ENCODE data around the gene H1-8.

The H1-8 gene

DNA sequence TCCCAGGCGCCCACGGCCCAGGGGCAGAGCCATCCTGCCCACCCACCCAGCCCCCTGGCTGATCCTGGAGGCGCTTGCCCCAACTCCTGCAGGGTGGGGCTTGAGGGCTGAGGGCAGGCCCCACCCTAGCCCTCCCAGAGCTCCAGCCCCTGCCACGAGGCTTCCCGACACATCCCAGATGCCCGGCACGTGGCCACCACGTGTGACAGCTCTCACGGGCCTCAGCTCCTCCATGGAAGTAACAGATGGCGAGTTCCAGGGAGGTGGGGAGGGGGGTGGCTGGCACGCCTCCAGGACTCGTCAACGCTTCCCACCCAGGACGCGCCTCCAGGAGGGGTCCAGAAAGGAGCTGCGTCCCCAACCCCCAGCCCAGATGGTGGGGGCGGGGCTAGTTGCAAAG lies 34.4 kb downstream of the H1-8 start:
- no peaks in the 10 kb centered on the region for H3K27me3 ChIP-seq (ENCODE audit: control insufficient read depth in 2 of 2, insufficient read depth in 2 of 2, low read length in 2 of 2)
- H3K4me3 ChIP-seq (ENCODE audit: low read length in 2 of 2): no peak overlapping the region
- peaks cover 3 to 5% of the 10 kb centered on the region in 2 donors for H3K36me3 ChIP-seq (ENCODE audit: control insufficient read depth in 2 of 2, insufficient read depth in 2 of 2, low read length in 2 of 2)
- H3K9ac ChIP-seq (ENCODE audit: low read depth in 1 of 2, low read length in 2 of 2): no peak overlapping the region
- peaks cover 17 to 24% of the 10 kb centered on the region in 2 donors for H3K4me1 ChIP-seq (ENCODE audit: control insufficient read depth in 2 of 2, insufficient read depth in 2 of 2, low read length in 2 of 2)
- peak overlapping the region; percentile 77 to 79 for H3K27ac ChIP-seq (ENCODE audit: low read depth in 2 of 2, low read length in 2 of 2)
- no peaks in the 10 kb centered on the region for H3K9me3 ChIP-seq (ENCODE audit: control insufficient read depth in 2 of 2, low read length in 2 of 2)

DNA sequence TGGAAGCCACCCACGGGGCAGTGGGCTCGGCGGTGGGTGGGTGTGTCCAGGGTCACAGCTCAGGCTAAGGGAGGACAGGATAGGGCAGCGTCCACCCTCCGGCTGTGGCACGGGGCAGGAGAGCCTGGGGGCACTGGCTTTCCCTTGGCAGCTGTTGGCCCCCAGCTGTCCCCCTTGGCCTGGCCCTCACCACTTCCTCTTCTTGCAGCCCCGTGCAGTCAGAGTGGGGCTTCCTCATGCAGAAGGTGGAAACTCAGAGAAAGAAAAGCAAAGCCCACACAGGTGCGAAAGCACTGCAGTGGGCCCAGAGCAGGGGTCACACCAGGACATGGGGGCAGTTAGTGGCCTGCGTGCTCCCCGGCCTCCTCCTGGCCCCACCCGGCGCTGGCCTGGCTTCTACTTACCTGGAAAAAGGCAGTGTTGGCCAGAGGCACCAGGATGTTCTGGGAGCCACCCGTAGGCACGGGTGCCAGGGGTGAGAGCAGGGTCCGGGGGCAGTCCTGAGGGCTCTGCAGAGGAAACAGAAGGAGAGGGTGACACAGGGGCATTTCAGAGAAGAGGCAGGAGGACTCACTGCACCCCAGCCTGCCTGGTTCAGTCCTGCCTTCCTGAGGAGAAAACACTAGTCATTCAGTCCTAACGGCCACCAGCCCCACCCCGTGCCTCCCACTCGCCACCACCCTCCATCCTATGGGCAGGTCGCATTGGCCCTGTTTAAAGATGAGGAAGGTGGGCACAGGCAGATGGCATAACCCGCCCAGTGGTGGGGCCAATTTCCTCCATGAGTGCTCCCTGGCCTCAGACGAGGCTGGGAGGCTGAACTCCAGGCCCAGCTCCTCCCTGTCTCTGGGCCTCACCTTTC lies 35.2 kb downstream of the H1-8 start:
- peak overlapping the region in 1 of 2 donors; percentile 18 for H3K9ac ChIP-seq (ENCODE audit: low read depth in 1 of 2, low read length in 2 of 2)
- H3K4me1 ChIP-seq (ENCODE audit: control insufficient read depth in 2 of 2, insufficient read depth in 2 of 2, low read length in 2 of 2): peaks cover 17 to 24% of the 10 kb centered on the region in 2 donors
- H3K27ac ChIP-seq (ENCODE audit: low read depth in 2 of 2, low read length in 2 of 2): peak overlapping the region; percentile 34 to 77
- no peaks in the 10 kb centered on the region for H3K27me3 ChIP-seq (ENCODE audit: control insufficient read depth in 2 of 2, insufficient read depth in 2 of 2, low read length in 2 of 2)
- no peaks in the 10 kb centered on the region for H3K9me3 ChIP-seq (ENCODE audit: control insufficient read depth in 2 of 2, low read length in 2 of 2)
- H3K36me3 ChIP-seq (ENCODE audit: control insufficient read depth in 2 of 2, insufficient read depth in 2 of 2, low read length in 2 of 2): peaks cover 3 to 4% of the 10 kb centered on the region in 2 donors
- no peak overlapping the region for H3K4me3 ChIP-seq (ENCODE audit: low read length in 2 of 2)

DNA sequence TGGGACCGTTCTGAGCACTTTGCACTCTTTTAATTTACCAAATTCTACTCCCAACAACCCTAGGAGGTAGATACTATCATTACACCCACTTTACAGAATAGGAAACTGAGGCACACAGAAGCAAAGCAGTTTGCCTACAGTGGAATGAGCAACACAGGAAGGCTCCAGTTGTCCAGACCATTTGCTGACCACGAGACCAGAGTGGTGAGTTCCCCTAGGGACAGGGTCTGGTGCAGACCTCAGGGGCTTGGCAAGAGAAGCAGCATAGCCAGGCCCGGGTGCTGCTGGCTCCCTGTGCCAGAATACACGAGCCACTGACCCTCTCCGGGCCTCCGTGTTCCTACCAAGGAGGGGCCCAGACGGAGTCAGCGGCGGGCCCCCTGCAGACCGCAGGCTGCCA lies 37.0 kb downstream of the H1-8 start:
- H3K4me3 ChIP-seq (ENCODE audit: low read length in 2 of 2): no peak overlapping the region
- no peaks in the 10 kb centered on the region for H3K9me3 ChIP-seq (ENCODE audit: control insufficient read depth in 2 of 2, low read length in 2 of 2)
- H3K4me1 ChIP-seq (ENCODE audit: control insufficient read depth in 2 of 2, insufficient read depth in 2 of 2, low read length in 2 of 2): peaks cover 17 to 24% of the 10 kb centered on the region in 2 donors
- no peak overlapping the region for H3K9ac ChIP-seq (ENCODE audit: low read depth in 1 of 2, low read length in 2 of 2)
- H3K36me3 ChIP-seq (ENCODE audit: control insufficient read depth in 2 of 2, insufficient read depth in 2 of 2, low read length in 2 of 2): peaks cover under 1 to 6% of the 10 kb centered on the region in 2 donors
- no peaks in the 10 kb centered on the region for H3K27me3 ChIP-seq (ENCODE audit: control insufficient read depth in 2 of 2, insufficient read depth in 2 of 2, low read length in 2 of 2)
- H3K27ac ChIP-seq (ENCODE audit: low read depth in 2 of 2, low read length in 2 of 2): no peak overlapping the region

- Histone ChIP-seq H3K4me1 (ENCODE audit: control insufficient read depth in 2 of 2, insufficient read depth in 2 of 2, low read length in 2 of 2) (peaks cover 10 to 14% of the 10 kb centered on the region in 2 donors), H3K27ac (ENCODE audit: low read depth in 2 of 2, low read length in 2 of 2) (no peak overlapping the region), H3K4me3 (ENCODE audit: low read length in 2 of 2) (no peak overlapping the region), H3K9ac (ENCODE audit: low read depth in 1 of 2, low read length in 2 of 2) (no peak overlapping the region), H3K9me3 (ENCODE audit: control insufficient read depth in 2 of 2, low read length in 2 of 2) (no peaks in the 10 kb centered on the region), H3K27me3 (ENCODE audit: control insufficient read depth in 2 of 2, insufficient read depth in 2 of 2, low read length in 2 of 2) (no peaks in the 10 kb centered on the region), H3K36me3 (ENCODE audit: control insufficient read depth in 2 of 2, insufficient read depth in 2 of 2, low read length in 2 of 2) (peaks cover 0 to 8% of the 10 kb centered on the region in 2 donors)
Observed at GRCh38 chr3:129581623-129582022, 38.6 kb downstream of the H1-8 start.

DNA sequence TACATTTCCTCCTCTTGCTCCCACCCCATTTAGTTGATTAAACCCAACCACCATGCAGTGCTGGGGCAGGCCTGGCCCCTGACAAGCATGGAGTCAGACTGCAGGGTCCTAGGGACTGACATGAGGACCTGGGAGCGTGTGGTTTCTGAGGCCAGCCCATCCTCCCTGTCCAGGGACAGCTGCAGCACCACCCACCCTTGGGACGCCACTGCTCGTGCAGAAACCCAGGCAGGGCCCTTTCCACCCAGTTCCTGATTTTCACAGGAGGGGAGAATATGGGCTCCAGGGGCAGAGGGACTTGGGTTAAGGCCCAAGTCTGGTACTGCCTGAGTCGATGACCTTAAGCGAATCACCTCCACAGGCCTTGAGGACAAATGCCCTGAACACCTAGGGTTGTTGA lies 39.8 kb downstream of the H1-8 start:
- H3K4me1 ChIP-seq (ENCODE audit: control insufficient read depth in 2 of 2, insufficient read depth in 2 of 2, low read length in 2 of 2): peaks cover 2 to 9% of the 10 kb centered on the region in 2 donors
- peaks cover 0 to 8% of the 10 kb centered on the region in 2 donors for H3K36me3 ChIP-seq (ENCODE audit: control insufficient read depth in 2 of 2, insufficient read depth in 2 of 2, low read length in 2 of 2)
- no peak overlapping the region for H3K9ac ChIP-seq (ENCODE audit: low read depth in 1 of 2, low read length in 2 of 2)
- H3K4me3 ChIP-seq (ENCODE audit: low read length in 2 of 2): no peak overlapping the region
- no peaks in the 10 kb centered on the region for H3K9me3 ChIP-seq (ENCODE audit: control insufficient read depth in 2 of 2, low read length in 2 of 2)
- no peaks in the 10 kb centered on the region for H3K27me3 ChIP-seq (ENCODE audit: control insufficient read depth in 2 of 2, insufficient read depth in 2 of 2, low read length in 2 of 2)
- H3K27ac ChIP-seq (ENCODE audit: low read depth in 2 of 2, low read length in 2 of 2): no peak overlapping the region

DNA sequence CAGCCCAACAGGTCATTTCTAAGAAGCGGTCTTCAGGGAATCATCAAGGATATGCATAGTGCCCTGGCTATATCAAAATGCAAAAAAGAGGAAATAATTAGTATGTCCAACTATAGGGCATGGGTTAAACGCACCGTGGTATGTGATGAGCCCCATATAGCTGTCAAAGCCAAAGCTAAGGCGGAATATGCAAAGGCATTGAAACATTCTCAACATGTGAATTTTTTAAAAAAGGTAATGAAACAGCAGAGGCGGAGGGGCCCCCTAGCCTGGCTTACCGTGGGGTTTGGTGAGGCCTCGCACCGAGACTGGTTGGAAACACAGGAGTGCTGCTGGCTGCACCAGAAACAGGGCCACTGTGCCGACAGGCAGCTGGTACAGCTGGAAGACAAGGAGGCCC lies 40.3 kb downstream of the H1-8 start:
- H3K4me1 ChIP-seq (ENCODE audit: control insufficient read depth in 2 of 2, insufficient read depth in 2 of 2, low read length in 2 of 2): peaks cover 0 to 4% of the 10 kb centered on the region in 2 donors
- H3K9me3 ChIP-seq (ENCODE audit: control insufficient read depth in 2 of 2, low read length in 2 of 2): no peaks in the 10 kb centered on the region
- H3K9ac ChIP-seq (ENCODE audit: low read depth in 1 of 2, low read length in 2 of 2): no peak overlapping the region
- no peak overlapping the region for H3K4me3 ChIP-seq (ENCODE audit: low read length in 2 of 2)
- no peak overlapping the region for H3K27ac ChIP-seq (ENCODE audit: low read depth in 2 of 2, low read length in 2 of 2)
- H3K36me3 ChIP-seq (ENCODE audit: control insufficient read depth in 2 of 2, insufficient read depth in 2 of 2, low read length in 2 of 2): peaks cover 0 to 8% of the 10 kb centered on the region in 2 donors
- H3K27me3 ChIP-seq (ENCODE audit: control insufficient read depth in 2 of 2, insufficient read depth in 2 of 2, low read length in 2 of 2): no peaks in the 10 kb centered on the region

DNA sequence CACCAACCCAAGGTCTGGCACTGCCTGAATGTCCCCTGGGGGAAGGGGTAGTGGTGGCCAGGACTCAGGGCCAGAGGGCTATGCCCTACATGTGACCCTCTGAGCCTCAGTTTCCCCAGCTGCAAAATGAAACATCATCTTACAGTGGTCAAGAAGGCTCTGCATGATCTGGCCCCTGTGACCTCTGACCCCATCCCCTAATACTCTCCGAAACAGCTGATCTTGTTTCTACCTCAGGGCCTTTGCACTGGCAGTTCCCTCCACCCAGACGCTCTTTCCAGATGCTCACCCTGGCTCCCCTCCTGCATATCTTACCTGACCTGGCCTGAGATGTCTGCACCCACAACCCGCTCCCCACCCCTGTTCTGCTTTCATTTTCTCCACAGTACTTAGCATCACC lies 41.7 kb downstream of the H1-8 start:
- peaks cover 0 to 3% of the 10 kb centered on the region in 2 donors for H3K4me1 ChIP-seq (ENCODE audit: control insufficient read depth in 2 of 2, insufficient read depth in 2 of 2, low read length in 2 of 2)
- no peak overlapping the region for H3K27ac ChIP-seq (ENCODE audit: low read depth in 2 of 2, low read length in 2 of 2)
- H3K9me3 ChIP-seq (ENCODE audit: control insufficient read depth in 2 of 2, low read length in 2 of 2): no peaks in the 10 kb centered on the region
- H3K4me3 ChIP-seq (ENCODE audit: low read length in 2 of 2): no peak overlapping the region
- H3K9ac ChIP-seq (ENCODE audit: low read depth in 1 of 2, low read length in 2 of 2): no peak overlapping the region
- peaks cover 0 to 8% of the 10 kb centered on the region in 2 donors for H3K36me3 ChIP-seq (ENCODE audit: control insufficient read depth in 2 of 2, insufficient read depth in 2 of 2, low read length in 2 of 2)
- H3K27me3 ChIP-seq (ENCODE audit: control insufficient read depth in 2 of 2, insufficient read depth in 2 of 2, low read length in 2 of 2): no peaks in the 10 kb centered on the region

DNA sequence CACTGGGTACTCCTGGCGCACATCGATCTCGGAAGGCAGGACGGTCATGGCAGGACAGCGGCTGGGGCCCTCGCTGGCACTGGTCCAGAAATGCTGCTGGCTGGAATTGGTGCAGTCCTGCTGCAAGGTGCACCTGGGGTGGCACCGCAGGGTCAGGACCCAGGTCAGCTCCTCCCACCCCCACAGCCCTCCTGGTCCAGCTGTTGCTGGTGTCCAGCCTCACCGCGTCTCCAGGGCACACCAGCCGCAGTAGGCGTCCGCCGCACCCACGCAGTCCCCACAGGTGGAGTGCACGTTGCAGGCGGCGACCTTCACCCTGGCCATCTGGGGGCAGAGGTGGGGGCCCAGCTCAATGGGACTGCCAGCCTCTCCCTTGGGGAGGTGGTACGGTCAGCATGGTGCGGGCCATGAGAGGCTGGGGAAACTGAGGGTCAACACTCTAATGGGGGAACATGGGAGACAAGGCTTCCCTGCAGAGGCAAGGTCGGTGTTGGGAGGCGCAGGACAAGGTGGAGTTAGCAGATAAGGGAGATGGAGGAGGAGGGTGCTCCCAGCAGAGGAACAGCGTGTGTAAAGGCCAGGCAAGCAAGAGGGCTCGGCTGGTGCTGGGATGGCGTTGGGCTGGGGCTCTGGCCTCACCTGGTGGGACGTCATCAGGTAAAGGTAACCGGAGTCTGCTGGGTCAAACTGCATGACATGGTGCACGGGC lies 43.1 kb downstream of the H1-8 start:
- no peak overlapping the region for H3K4me3 ChIP-seq (ENCODE audit: low read length in 2 of 2)
- peaks cover 3 to 4% of the 10 kb centered on the region in 2 donors for H3K4me1 ChIP-seq (ENCODE audit: control insufficient read depth in 2 of 2, insufficient read depth in 2 of 2, low read length in 2 of 2)
- H3K9me3 ChIP-seq (ENCODE audit: control insufficient read depth in 2 of 2, low read length in 2 of 2): no peaks in the 10 kb centered on the region
- H3K27me3 ChIP-seq (ENCODE audit: control insufficient read depth in 2 of 2, insufficient read depth in 2 of 2, low read length in 2 of 2): no peaks in the 10 kb centered on the region
- no peak overlapping the region for H3K9ac ChIP-seq (ENCODE audit: low read depth in 1 of 2, low read length in 2 of 2)
- H3K27ac ChIP-seq (ENCODE audit: low read depth in 2 of 2, low read length in 2 of 2): no peak overlapping the region
- peaks cover 0 to 8% of the 10 kb centered on the region in 2 donors for H3K36me3 ChIP-seq (ENCODE audit: control insufficient read depth in 2 of 2, insufficient read depth in 2 of 2, low read length in 2 of 2)

- Histone ChIP-seq H3K27ac (ENCODE audit: low read depth in 2 of 2, low read length in 2 of 2) (no peak overlapping the region), H3K9me3 (ENCODE audit: control insufficient read depth in 2 of 2, low read length in 2 of 2) (no peaks in the 10 kb centered on the region), H3K4me1 (ENCODE audit: control insufficient read depth in 2 of 2, insufficient read depth in 2 of 2, low read length in 2 of 2) (peaks cover 4 to 5% of the 10 kb centered on the region in 2 donors), H3K9ac (ENCODE audit: low read depth in 1 of 2, low read length in 2 of 2) (no peak overlapping the region), H3K27me3 (ENCODE audit: control insufficient read depth in 2 of 2, insufficient read depth in 2 of 2, low read length in 2 of 2) (no peaks in the 10 kb centered on the region), H3K4me3 (ENCODE audit: low read length in 2 of 2) (no peak overlapping the region), H3K36me3 (ENCODE audit: control insufficient read depth in 2 of 2, insufficient read depth in 2 of 2, low read length in 2 of 2) (peaks cover 0 to 5% of the 10 kb centered on the region in 2 donors)
Observed at GRCh38 chr3:129586746-129587430, 43.9 kb downstream of the H1-8 start.
